Neural cell (in vitro differentiated cells): Measurements from ENCODE around the gene EIF5. TPM values are rescaled to one million over a fixed set of nuclear protein-coding genes. Genes with fewer than 3 reads are reported as not detected.

Source experiments
- H2AFZ ChIP-seq: fragments of 200-600, 300-800 bp; sonication (generic), shearing (Covaris generic); 2 replicates; pipeline ENCODE4 v1.6.0; 2014; ENCODE audit warnings: low read depth, mild to moderate bottlenecking, antibody characterized with exemption, low read length, moderate library complexity
- H3F3A ChIP-seq: fragments of 200-600 bp; shearing (Covaris generic); 2 replicates; pipeline ENCODE4 v1.6.1; 2016; ENCODE audit warnings: mild to moderate bottlenecking, moderate library complexity, mixed read lengths, antibody characterized with exemption, low read length; ENCODE audit not compliant: insufficient read depth, poor library complexity, severe bottlenecking
- H3K27ac ChIP-seq: fragments of 200-600, 300-800 bp; sonication (generic), shearing (Covaris generic); 2 replicates; pipeline ENCODE4 v1.5.1; 2014; ENCODE audit warnings: mild to moderate bottlenecking, low read length, moderate library complexity
- H3K27me3 ChIP-seq: fragments of 300-800, 200-600 bp; sonication (generic), shearing (Covaris generic); 2 replicates; pipeline ENCODE4 v1.6.0; 2014; ENCODE audit warnings: mild to moderate bottlenecking, low read depth, low read length, moderate library complexity; ENCODE audit not compliant: insufficient read depth
- H3K36me3 ChIP-seq: fragments of 300-800, 200-600 bp; sonication (generic), shearing (Covaris generic); 2 replicates; pipeline ENCODE4 v1.5.1; 2014; ENCODE audit warnings: mild to moderate bottlenecking, antibody characterized with exemption, low read length, moderate library complexity; ENCODE audit not compliant: insufficient read depth
- H3K4me2 ChIP-seq: fragments of 300-800, 200-600 bp; sonication (generic), shearing (Covaris generic); 2 replicates; pipeline ENCODE4 v1.6.0; 2014; ENCODE audit warnings: mild to moderate bottlenecking, low read length
- H3K4me3 ChIP-seq: fragments of 300-800, 200-600 bp; sonication (generic), shearing (Covaris generic); 2 replicates; pipeline ENCODE4 v1.5.1; 2014; ENCODE audit warnings: mild to moderate bottlenecking, low read length, moderate library complexity
- H3K79me2 ChIP-seq: fragments of 200-600 bp; shearing (Covaris generic); replicated peaks from 2 replicates; pipeline ENCODE4 v1.6.0; 2014; ENCODE audit warnings: mild to moderate bottlenecking, low read length, moderate library complexity; ENCODE audit not compliant: insufficient read depth
- H3K9ac ChIP-seq: fragments of 300-800, 200-600 bp; sonication (generic), shearing (Covaris generic); 2 replicates; pipeline ENCODE4 v1.6.1; 2016; ENCODE audit warnings: mild to moderate bottlenecking, low read length, mixed read lengths
- H3K9me2 ChIP-seq: fragments of 200-600 bp; shearing (Covaris generic); 2 replicates; pipeline ENCODE4 v1.6.1; 2016; ENCODE audit warnings: mild to moderate bottlenecking, low read length, mixed read lengths; ENCODE audit not compliant: insufficient read depth
- H3K9me3 ChIP-seq: fragments of 200-600, 300-800 bp; sonication (generic), shearing (Covaris generic); 2 replicates; pipeline ENCODE4 v1.6.1; 2016; ENCODE audit warnings: mild to moderate bottlenecking, mixed run types, low read length, moderate library complexity, mixed read lengths
- H4K20me1 ChIP-seq: fragments of 200-600 bp; shearing (Covaris generic); 2 replicates; pipeline ENCODE4 v1.6.1; 2016; ENCODE audit warnings: mild to moderate bottlenecking, mixed run types; ENCODE audit not compliant: insufficient read depth
- CTCF ChIP-seq: fragments of 450-650 bp; IDR thresholded peaks from 2 replicates; pipeline ENCODE4 v1.5.1; 2014; ENCODE audit warnings: antibody characterized with exemption, mild to moderate bottlenecking, moderate library complexity; ENCODE audit not compliant: poor library complexity, severe bottlenecking
- EP300 ChIP-seq: fragments of 450-650 bp; conservative IDR thresholded peaks from 2 replicates; pipeline ENCODE4 v1.6.1; 2014; ENCODE audit warnings: antibody characterized with exemption, mild to moderate bottlenecking, moderate library complexity; ENCODE audit not compliant: poor library complexity, severe bottlenecking
- EZH2 ChIP-seq: fragments of 200-600, 300-800 bp; shearing (Covaris generic), sonication (generic); IDR thresholded peaks from 2 replicates; pipeline ENCODE4 v1.6.1; 2014; ENCODE audit warnings: antibody characterized with exemption, low read length, borderline replicate concordance, mild to moderate bottlenecking; ENCODE audit not compliant: insufficient read depth, poor library complexity, severe bottlenecking
- MXI1 ChIP-seq: fragments of 450-650 bp; conservative IDR thresholded peaks from 2 replicates; pipeline ENCODE4 v1.6.1; 2014; ENCODE audit warnings: antibody characterized with exemption, mild to moderate bottlenecking; ENCODE audit not compliant: poor library complexity, severe bottlenecking
- POLR2AphosphoS5 ChIP-seq: IDR thresholded peaks from 2 replicates; pipeline ENCODE4 v1.6.1; 2012
- RAD21 ChIP-seq: fragments of 450-650 bp; conservative IDR thresholded peaks from 2 replicates; pipeline ENCODE4 v1.6.1; 2014; ENCODE audit warnings: antibody characterized with exemption, mild to moderate bottlenecking, moderate library complexity
- SMC3 ChIP-seq: fragments of 450-650 bp; conservative IDR thresholded peaks from 2 replicates; pipeline ENCODE4 v1.6.1; 2014; ENCODE audit warnings: antibody characterized with exemption, mild to moderate bottlenecking, moderate library complexity; ENCODE audit not compliant: poor library complexity
- TAF1 ChIP-seq: IDR thresholded peaks from 2 replicates; pipeline ENCODE4 v1.6.1; 2012; ENCODE audit warnings: low read depth
- polyA plus RNA-seq: library from polyadenylated mRNA; depleted of rRNA; stranded (reverse); fragments of >200 nt; gene quantifications from 2 replicates; pipeline ENCODE4 v1.2.3, GENCODE V29; 2014
- TF ChIP-seq, protein P1 (sequence below): IDR thresholded peaks from 2 replicates; pipeline ENCODE4 v1.6.1; 2012; ENCODE audit warnings: borderline replicate concordance

Gene EIF5
- polyA plus RNA-seq, 1 donor from 2014 or later: 188 TPM

- Histone ChIP-seq H3K36me3 (no peaks in the 10 kb centered on the region), H3K27me3 (peaks cover 12% of the 10 kb centered on the region), H3F3A (no peaks in the 10 kb centered on the region), H3K9ac (no peak overlapping the region), H4K20me1 (no peaks in the 10 kb centered on the region), H3K4me2 (no peak overlapping the region), H3K79me2 (no peaks in the 10 kb centered on the region), H3K27ac (no peak overlapping the region), H3K9me2 (no peaks in the 10 kb centered on the region), H2AFZ (no peak overlapping the region), H3K9me3 (peaks cover under 1% of the 10 kb centered on the region), H3K4me3 (no peak overlapping the region)
- no peak for TF ChIP-seq CTCF
- TF ChIP-seq, protein P1, sequence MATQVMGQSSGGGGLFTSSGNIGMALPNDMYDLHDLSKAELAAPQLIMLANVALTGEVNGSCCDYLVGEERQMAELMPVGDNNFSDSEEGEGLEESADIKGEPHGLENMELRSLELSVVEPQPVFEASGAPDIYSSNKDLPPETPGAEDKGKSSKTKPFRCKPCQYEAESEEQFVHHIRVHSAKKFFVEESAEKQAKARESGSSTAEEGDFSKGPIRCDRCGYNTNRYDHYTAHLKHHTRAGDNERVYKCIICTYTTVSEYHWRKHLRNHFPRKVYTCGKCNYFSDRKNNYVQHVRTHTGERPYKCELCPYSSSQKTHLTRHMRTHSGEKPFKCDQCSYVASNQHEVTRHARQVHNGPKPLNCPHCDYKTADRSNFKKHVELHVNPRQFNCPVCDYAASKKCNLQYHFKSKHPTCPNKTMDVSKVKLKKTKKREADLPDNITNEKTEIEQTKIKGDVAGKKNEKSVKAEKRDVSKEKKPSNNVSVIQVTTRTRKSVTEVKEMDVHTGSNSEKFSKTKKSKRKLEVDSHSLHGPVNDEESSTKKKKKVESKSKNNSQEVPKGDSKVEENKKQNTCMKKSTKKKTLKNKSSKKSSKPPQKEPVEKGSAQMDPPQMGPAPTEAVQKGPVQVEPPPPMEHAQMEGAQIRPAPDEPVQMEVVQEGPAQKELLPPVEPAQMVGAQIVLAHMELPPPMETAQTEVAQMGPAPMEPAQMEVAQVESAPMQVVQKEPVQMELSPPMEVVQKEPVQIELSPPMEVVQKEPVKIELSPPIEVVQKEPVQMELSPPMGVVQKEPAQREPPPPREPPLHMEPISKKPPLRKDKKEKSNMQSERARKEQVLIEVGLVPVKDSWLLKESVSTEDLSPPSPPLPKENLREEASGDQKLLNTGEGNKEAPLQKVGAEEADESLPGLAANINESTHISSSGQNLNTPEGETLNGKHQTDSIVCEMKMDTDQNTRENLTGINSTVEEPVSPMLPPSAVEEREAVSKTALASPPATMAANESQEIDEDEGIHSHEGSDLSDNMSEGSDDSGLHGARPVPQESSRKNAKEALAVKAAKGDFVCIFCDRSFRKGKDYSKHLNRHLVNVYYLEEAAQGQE: no peak
- no peak for TF ChIP-seq RAD21
- no peak for TF ChIP-seq POLR2AphosphoS5
- TF ChIP-seq MXI1: no peak
- no peak for TF ChIP-seq EP300
- no peak for TF ChIP-seq TAF1
- TF ChIP-seq EZH2: no peak
- no peak for TF ChIP-seq SMC3
Measured at GRCh38 chr14:103284574-103285467, 49.2 kb upstream of the EIF5 start.

- Histone ChIP-seq H2AFZ (no peak overlapping the region), H3K4me3 (no peak overlapping the region), H4K20me1 (no peaks in the 10 kb centered on the region), H3K9me3 (no peaks in the 10 kb centered on the region), H3K27ac (no peak overlapping the region), H3K27me3 (no peaks in the 10 kb centered on the region), H3F3A (no peaks in the 10 kb centered on the region), H3K36me3 (no peaks in the 10 kb centered on the region), H3K9me2 (no peaks in the 10 kb centered on the region), H3K79me2 (no peaks in the 10 kb centered on the region), H3K9ac (no peak overlapping the region), H3K4me2 (no peak overlapping the region)
- TF ChIP-seq SMC3 (no peak), RAD21 (no peak), CTCF (no peak), TAF1 (no peak), EP300 (no peak), EZH2 (no peak), POLR2AphosphoS5 (no peak), MXI1 (no peak)
- TF ChIP-seq, protein P1: no peak
Measured at GRCh38 chr14:103286460-103286859, 47.6 kb upstream of the EIF5 start.
